Vagina (tissue), 2 donors: ENCODE measurements around the gene KRT2. TPM values are rescaled to one million over a fixed set of nuclear protein-coding genes. Genes with fewer than 3 reads are reported as not detected.

Experiments used
- DNase-seq, 2 donors: peaks; one replicate each; pipeline ENCODE4 v3.0.0-alpha.2; 2017; ENCODE audit errors: extremely low spot score in 2 of 2
- H3K27ac ChIP-seq: fragments of 200-600 bp; sonication (generic); one replicate; pipeline ENCODE4 v1.5.1; 2019
- H3K27me3 ChIP-seq: fragments of 200-600 bp; sonication (generic); one replicate; pipeline ENCODE4 v1.5.1; 2019
- H3K36me3 ChIP-seq, 2 donors: fragments of 200-600 bp; sonication (generic); one replicate each; pipeline ENCODE4 v1.5.1; 2017 to 2019
- H3K4me1 ChIP-seq: fragments of 200-600 bp; sonication (generic); one replicate; pipeline ENCODE4 v1.5.1; 2019
- H3K4me3 ChIP-seq, 2 donors: fragments of 200-600 bp; sonication (generic); 1 replicate in 1 of 2; 2 replicates in 1 of 2; pipeline ENCODE4 v1.5.1; 2016 to 2019
- H3K9me3 ChIP-seq: fragments of 200-600 bp; sonication (generic); one replicate; pipeline ENCODE4 v1.5.1; 2019
- POLR2A ChIP-seq, 2 donors: fragments of 450-650 bp; IDR thresholded peaks; one replicate each; pipeline ENCODE4 v1.6.1; 2017; ENCODE audit warnings: antibody characterized with exemption in 2 of 2, mild to moderate bottlenecking in 2 of 2, moderate library complexity in 2 of 2
- POLR2AphosphoS5 ChIP-seq, 2 donors: sonication (generic); formaldehyde crosslinking; IDR thresholded peaks; one replicate each; pipeline ENCODE4 v1.9.0; 2017; ENCODE audit warnings: antibody characterized with exemption in 2 of 2, mild to moderate bottlenecking in 2 of 2, low read depth in 1 of 2; ENCODE audit not compliant: insufficient read depth in 1 of 2
- intact Hi-C: fragments of 100-400 bp; cut with DNase I; formaldehyde crosslinking; loops from one replicate; pipeline ENCODE4 v1.15.1; 2023
- total RNA-seq: library from RNA; depleted of rRNA; stranded (reverse); fragments of >200 nt; gene quantifications from one replicate; pipeline ENCODE4 v1.2.3, GENCODE V29; 2016
- TF ChIP-seq, protein P1 (sequence below), 3 experiments: fragments of 450-650 bp in 2 of 3; fragments of 200-600 bp in 1 of 3; sonication (generic) in 1 of 3; IDR thresholded peaks; one replicate each; pipeline ENCODE4 v1.5.1; 2017 to 2019; ENCODE audit warnings: antibody characterized with exemption in 3 of 3, mild to moderate bottlenecking in 2 of 3, moderate library complexity in 2 of 3

KRT2 gene
- total RNA-seq, 1 donor from 2014 or later, result 2.0 TPM

DNA sequence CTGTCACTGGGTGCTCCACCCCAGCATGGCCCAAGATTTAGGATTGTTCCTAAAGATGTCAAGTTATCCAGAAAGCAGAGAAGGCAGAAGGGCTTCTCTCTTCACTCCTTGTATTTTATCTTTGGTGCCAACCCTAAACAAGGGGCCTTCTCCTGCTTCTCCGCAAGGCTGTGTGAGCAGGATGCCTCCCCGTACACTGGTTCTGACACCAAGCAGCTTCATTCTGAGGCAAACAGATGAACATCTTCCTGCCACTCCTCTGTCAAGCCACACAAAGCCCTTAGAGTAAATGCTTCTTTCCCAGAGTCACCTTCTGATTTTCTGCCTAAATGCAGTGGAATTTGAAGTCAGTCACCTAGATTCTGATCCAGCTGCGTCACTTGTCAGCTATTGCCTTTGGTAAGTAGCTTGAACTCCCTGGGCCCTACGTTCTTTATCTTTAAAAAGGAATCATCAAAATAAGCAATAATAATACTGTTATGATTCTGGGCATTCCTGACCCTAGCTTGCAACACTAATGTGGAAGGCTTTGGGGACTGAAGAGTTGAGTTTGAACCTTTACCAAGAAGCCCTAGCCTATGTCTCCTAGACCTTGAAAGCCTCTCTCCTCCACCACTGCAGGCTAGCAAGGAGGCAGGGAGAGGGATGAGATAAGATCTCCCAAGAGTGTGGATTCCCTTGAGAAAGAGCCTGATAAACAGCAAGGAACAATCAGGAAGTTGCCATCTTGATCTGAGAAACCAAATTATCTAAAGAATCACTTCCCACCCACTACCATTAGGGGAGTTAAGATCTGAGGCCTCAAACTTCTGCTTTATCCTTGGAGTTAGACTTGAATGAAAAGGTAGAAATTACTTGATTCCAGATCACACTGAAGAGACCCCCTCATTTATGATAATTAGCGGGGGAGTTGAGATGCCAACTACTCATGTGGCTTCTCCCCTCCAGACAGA lies 39.3 kb downstream of the KRT2 start:
- DNase-seq, result peak; percentile 22 to 46
- Histone ChIP-seq H3K9me3 (no peaks in the 10 kb centered on the region), H3K4me3 (no peak overlapping the region), H3K27me3 (no peaks in the 10 kb centered on the region), H3K4me1 (no peaks in the 10 kb centered on the region), H3K27ac (no peak overlapping the region), H3K36me3 (no peaks in the 10 kb centered on the region)
- intact Hi-C loops, result no loop called here
- TF ChIP-seq, protein P1, sequence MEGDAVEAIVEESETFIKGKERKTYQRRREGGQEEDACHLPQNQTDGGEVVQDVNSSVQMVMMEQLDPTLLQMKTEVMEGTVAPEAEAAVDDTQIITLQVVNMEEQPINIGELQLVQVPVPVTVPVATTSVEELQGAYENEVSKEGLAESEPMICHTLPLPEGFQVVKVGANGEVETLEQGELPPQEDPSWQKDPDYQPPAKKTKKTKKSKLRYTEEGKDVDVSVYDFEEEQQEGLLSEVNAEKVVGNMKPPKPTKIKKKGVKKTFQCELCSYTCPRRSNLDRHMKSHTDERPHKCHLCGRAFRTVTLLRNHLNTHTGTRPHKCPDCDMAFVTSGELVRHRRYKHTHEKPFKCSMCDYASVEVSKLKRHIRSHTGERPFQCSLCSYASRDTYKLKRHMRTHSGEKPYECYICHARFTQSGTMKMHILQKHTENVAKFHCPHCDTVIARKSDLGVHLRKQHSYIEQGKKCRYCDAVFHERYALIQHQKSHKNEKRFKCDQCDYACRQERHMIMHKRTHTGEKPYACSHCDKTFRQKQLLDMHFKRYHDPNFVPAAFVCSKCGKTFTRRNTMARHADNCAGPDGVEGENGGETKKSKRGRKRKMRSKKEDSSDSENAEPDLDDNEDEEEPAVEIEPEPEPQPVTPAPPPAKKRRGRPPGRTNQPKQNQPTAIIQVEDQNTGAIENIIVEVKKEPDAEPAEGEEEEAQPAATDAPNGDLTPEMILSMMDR (IDR thresholded peaks at IDR 0.05), result no peak
- TF ChIP-seq POLR2A (IDR thresholded peaks at IDR 0.05) (no peak), POLR2AphosphoS5 (IDR thresholded peaks at IDR 0.05; ENCODE audit: insufficient read depth in 1 of 2, low read depth in 1 of 2) (no peak)

DNA sequence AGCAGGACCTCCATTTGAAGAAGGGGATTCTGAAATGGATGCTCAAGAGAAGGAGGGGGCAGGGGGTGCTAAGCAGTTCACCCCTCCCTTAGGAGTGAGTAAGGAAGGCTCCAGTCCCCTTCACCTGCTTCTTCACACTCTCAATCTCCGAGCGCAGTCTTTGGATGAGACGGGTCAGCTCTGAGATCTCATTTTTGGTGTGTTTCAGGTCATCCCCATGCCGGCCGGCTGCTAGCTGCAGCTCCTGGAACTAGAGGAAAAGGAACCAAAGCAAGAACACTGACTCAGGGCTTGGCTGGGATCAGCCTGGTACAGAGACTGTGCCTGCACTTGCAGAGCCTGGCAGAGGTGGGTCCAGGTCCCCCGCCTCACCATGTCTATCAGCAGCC lies 40.9 kb downstream of the KRT2 start:
- peak; percentile 60 to 81 for DNase-seq
- H3K27ac ChIP-seq, result no peak overlapping the region
- no peaks in the 10 kb centered on the region for H3K27me3 ChIP-seq
- TF ChIP-seq POLR2A (IDR thresholded peaks at IDR 0.05) (no peak), POLR2AphosphoS5 (IDR thresholded peaks at IDR 0.05; ENCODE audit: insufficient read depth in 1 of 2, low read depth in 1 of 2) (no peak)
- TF ChIP-seq, protein P1 (IDR thresholded peaks at IDR 0.05), result no peak
- no peak overlapping the region for H3K4me3 ChIP-seq
- no peaks in the 10 kb centered on the region for H3K4me1 ChIP-seq
- intact Hi-C loops, result no loop called here
- no peaks in the 10 kb centered on the region for H3K36me3 ChIP-seq
- no peaks in the 10 kb centered on the region for H3K9me3 ChIP-seq

DNA sequence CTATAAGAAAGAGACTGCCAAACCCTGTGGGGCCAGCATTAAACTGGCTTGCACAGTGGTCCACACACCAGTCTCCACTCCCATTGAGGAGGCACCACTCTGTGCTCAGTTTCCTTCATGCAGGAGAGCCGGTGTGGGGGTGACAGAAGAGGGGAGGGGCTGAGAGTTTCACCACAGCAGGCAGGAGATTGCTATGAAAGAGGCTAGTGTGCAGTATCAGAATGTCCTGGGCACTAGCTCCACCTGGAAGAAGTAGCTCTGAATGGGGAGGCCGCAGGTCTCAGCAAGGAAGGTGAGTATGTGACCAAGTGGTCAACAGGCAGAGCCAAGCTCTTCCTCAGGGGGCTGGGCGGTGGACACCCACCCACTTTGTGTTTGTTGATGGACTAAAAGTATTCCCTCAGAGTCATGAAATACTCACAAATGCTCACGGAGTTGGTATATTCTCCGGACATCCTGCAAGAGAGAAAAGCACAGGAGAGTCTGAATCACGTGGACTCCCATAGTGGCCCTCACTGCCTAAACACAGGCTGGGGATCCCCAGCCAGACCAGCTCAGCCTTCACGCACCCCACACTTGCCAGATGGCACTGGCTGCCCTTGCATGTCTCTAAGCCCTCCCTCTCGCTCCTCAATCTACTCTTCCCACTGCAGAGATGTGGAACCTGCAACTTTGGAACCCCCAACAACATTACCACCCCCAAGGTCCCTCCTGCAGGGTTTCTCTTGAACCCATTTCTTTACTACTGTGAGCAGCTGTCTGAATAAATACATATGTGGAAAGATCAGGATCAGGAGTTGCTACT lies 43.0 kb downstream of the KRT2 start:
- TF ChIP-seq, protein P1 (IDR thresholded peaks at IDR 0.05), result no peak
- no peak for TF ChIP-seq POLR2A (IDR thresholded peaks at IDR 0.05)
- TF ChIP-seq POLR2AphosphoS5 (IDR thresholded peaks at IDR 0.05; ENCODE audit: insufficient read depth in 1 of 2, low read depth in 1 of 2), result no peak
- Histone ChIP-seq H3K36me3 (no peaks in the 10 kb centered on the region), H3K4me1 (no peaks in the 10 kb centered on the region), H3K27ac (no peak overlapping the region), H3K27me3 (no peaks in the 10 kb centered on the region), H3K4me3 (no peak overlapping the region), H3K9me3 (no peaks in the 10 kb centered on the region)
- intact Hi-C loops, result no loop called here
- peak; percentile 67 to 81 for DNase-seq

DNA sequence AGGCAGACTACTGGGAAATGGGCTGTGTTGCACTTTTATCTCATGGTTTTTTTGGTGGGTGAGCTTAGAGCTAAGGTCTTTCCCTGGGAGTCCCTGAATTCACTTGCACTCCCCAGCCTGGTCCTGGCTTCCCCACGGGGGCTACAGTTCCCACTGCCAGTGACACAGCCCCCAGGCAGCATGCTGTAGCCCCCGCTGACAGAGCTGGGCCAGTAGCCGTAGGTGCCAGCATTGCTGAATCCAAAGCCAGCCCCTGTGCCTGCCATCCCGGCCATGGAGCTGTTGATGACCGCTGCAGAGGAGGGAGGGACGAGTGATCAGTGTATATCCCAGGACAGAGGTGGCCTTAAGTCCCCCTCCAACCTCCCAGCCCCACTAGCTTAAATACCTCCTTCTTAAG lies 43.9 kb downstream of the KRT2 start:
- intact Hi-C loops, result no loop called here
- TF ChIP-seq, protein P1 (IDR thresholded peaks at IDR 0.05), result no peak
- TF ChIP-seq POLR2A (IDR thresholded peaks at IDR 0.05) (no peak), POLR2AphosphoS5 (IDR thresholded peaks at IDR 0.05; ENCODE audit: insufficient read depth in 1 of 2, low read depth in 1 of 2) (no peak)
- no peaks in the 10 kb centered on the region for H3K36me3 ChIP-seq
- no peaks in the 10 kb centered on the region for H3K27me3 ChIP-seq
- H3K9me3 ChIP-seq, result no peaks in the 10 kb centered on the region
- H3K4me1 ChIP-seq, result no peaks in the 10 kb centered on the region
- peak in 1 of 2 donors; percentile 84 for DNase-seq
- no peak overlapping the region for H3K4me3 ChIP-seq
- H3K27ac ChIP-seq, result no peak overlapping the region
